NCI-H1417 treated with DMSO at 0.1 percent for 48 hours (cell line): ENCODE measurements around the gene ADPRM.
"Not testable (repeated sequence)": the region's sequence is repeated elsewhere in the genome, so short reads cannot be mapped to it uniquely, and the experiment has no call there.

Source experiments
- DNase-seq: peaks from one replicate; lab custom pipeline; 2025; lab: John Stamatoyannopoulos, UW

The ADPRM gene

DNA sequence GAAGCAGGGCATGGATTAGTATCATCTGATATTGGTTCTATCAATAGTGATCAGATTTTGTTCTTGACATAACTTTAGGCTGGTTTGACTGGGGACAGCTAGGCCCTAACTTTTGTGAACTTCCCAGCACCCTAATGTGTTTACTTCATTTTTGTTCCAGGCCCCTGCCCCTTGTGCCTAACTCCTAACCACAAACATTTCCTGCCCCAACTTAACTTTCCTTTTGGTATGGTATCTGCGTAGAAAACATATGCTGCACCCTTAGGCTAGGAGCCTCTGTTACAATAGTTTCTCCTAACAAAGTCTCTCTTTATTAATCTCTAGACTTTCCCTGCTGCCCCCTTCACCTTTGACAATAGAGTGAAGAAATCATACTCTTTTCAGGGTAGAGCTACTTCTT lies 2.5 kb downstream of the ADPRM start:
- no peak for DNase-seq

DNA sequence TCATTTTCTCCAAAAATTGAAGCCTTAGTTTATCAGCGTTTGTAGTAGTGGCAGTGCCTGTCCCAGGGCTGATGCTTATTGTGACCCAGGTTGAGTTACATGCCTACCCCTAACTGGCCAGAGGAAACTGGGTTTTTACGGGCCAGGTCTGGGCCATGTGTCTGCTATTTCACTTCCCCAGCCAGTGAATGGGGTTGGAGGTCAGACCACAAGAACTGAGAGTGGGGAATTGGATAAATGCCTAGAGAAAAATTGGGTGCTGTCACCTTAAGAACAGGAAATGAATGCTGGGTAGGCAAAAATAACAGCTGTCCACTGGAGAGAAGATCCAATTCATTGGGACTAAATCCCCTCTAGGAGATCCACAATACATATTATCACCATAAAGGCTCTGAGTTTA lies 5.2 kb downstream of the ADPRM start:
- no peak for DNase-seq

- DNase-seq = no peak
Measured at GRCh38 chr17:10705727-10706126, 8.3 kb downstream of the ADPRM start.

DNA sequence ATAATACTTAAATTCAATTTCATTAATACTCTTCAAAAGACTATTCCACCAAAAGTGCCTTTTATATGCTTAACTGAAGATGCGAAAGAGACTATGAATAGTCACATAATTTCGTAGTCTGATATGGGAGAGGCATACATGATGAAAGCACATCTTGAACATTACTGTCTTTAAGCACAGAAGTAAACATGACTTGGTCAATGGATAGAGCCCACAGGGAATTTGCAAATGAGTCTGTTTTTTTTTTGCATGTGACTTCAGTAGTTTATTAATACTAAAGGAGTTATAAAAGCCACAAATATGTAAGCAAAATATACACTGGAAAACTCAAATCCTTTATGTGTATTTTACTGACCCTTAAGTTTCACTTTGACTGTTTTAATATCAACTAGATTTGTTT lies 15.9 kb downstream of the ADPRM start:
- DNase-seq = no peak

DNA sequence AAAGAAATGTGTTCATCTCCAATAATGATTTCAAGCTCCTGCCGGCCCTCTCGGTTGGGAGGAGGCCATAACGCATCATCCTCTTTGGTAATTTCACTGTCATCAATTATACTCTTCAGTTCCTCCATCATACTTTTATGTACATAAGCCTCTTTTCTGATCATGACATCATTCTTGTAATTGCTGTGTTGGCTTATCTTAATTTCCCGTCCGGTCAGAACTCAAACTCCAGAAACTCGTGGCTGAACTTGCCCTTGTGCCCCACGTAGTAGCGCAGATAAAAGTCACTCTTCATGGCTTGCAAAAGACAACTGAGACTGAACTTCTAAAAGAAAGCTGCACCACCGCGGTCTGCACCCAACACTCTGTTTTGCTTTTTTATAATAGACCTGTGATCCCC lies 18.8 kb downstream of the ADPRM start:
- no peak for DNase-seq

- no peak for DNase-seq
Measured at GRCh38 chr17:10718547-10718946, 21.2 kb downstream of the ADPRM start.

DNA sequence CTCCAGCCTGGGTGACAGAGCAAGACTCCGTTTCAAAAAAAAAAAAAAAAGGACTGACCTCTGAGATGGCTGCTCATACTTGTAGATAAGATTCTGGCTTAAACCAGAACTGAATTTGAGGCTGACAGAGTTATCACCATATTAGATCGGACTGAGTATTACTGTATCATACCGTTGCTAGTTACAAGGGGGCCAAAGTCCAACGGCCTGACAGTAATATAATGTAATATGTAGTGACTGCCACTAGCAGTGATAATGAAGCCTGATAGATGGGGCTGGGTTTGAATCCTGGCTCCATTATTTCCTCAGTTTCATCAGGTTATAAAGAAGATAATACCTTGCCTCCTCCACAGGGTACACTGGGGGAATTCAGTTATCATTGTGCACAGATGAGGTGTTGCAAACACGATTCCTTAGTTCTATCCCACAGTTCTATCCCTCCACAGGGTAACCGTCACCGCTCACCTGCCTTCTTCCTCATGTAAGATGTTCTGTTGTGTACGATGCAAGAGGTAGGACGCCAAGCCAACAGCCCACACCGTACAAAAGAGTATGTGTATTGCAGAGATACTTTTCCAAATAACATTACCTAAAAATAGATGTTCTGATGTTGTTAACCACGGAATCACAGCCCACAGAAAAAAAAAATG lies 27.3 kb downstream of the ADPRM start:
- DNase-seq = no peak

GRCh38 chr17:10725262-10725661 lies 27.9 kb downstream of the ADPRM start:
- DNase-seq = no peak

DNA sequence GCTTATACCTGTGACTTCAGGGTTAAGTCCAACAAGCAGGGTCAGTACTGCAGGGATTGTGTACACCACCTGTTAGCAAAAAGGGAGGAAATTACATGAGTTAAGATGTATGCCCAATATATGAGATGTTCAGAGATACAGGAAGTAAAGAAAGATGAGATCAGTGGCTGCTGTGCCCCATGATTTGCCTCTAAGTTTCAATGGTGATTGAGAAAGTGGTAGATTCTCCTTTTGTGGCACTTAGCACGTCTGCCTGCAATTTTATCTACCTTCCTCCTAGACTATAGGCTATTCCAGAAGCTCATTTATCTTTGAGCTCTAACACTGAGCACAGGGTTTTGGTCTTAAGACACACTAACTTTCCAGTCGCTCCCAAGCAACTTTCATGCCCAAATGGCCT lies 28.8 kb downstream of the ADPRM start:
- no peak for DNase-seq

DNA sequence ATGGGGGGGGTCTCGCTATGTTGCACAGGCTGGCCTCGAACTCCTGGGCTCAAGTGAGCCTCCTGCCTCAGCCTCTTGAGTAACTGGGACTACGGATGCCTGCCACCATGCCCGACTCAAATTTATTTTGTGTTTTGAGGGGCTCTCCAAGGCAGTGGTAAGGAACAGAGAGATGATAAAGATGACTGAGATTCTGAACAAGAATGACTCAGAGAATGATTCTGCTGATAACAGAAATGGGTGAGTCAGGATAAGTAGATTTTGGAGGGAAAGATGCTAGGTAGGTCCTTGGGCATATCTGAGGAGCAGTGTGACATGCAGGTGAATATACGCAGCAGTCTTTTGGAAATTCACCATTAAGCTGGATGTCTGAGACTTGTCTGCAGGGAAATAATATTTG lies 29.8 kb downstream of the ADPRM start:
- DNase-seq = no peak

GRCh38 chr17:10728331-10728892 lies 31.0 kb downstream of the ADPRM start:
- DNase-seq = no peak

DNA sequence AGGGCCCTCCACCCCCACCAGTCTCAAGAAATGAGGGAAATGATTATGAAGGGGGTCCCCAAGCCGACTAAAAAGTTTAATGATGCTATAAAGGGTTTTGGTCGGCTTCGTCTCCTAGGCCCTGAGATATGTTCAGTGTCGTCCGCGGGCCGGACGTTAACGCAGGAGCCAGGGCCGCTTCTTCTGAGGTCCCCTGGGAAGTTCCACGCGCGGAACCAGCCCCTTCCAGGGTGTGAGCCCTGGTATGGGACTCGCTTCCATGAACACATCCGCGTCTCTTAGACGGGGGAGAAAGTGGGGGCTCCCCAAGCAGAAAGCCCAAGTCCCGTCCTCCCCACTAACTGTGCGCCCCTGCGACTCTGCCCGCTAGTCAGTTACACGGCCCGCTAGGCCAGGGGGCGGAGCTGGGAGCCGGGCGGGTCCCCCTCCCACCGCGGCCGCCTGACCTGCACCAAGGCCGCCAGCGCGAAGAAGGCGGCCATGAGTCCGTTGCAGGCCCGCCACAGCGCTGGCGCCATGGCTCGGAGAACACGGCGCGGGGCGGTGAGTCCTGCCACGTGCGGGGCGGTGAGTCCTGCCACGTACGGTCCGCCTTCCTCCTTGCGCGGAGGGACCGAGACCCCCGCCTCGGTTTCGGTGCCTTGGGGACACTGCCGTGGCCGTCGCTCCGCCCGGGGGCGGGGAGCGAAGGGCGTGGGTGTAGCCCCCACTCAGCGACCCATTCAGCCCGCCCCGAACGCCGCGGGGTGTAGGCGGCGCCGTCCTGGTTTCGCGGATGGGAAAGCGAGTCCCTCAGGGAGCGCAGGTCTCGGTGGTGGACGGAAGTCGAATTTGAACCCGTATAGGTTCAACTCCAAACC lies 32.2 kb downstream of the ADPRM start, which contains the start of gene TMEM220:
TMEM220 (minus strand) TSS at position 690 of the 860 bp plus-strand sequence; CDS start at position 518, 172 bp downstream.
- no peak for DNase-seq

GRCh38 chr17:10730247-10730646 lies 32.9 kb downstream of the ADPRM start:
- DNase-seq = not testable (repeated sequence)

- no peak for DNase-seq
Measured at GRCh38 chr17:10731408-10731879, 34.0 kb downstream of the ADPRM start.

DNA sequence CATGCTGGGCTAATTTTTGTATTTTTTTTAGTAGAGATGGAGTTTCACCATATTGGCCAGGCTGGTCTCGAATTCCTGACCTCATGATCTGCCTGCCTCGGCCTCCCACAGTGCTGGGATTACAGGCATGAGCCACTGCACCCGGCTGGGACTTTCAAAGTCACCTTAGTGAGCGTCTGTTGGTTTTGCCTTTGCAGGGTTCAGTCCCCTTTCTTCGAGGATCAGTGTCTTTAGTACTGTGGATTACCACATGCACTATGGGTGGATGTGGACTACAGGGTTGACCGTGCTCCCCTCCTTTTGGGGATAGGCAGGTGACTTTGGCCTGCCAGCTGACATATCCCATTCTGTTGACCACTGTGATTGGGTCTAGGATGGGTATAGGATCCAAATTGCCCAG lies 34.7 kb downstream of the ADPRM start:
- DNase-seq = not testable (repeated sequence)

GRCh38 chr17:10733666-10734065 lies 36.3 kb downstream of the ADPRM start:
- DNase-seq = no peak

DNA sequence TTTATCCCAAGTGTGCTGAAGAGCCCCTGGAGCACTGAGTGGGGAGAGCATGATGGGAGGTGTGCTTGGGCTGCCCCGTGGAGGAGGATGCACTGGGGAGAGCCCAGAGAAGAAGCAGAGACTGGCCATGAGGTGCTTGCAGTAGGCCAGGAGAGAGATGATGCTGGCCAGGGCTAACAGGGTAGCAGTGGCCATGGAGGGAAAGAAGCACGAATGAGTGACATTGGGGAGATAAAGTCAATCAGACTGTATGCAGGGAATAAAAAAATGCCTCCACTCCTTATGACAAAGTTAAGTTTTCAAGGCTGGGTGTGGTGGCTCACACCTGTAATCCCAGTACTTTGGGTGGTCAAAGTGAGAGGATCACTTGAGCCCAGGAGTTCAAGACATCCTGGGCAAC lies 37.9 kb downstream of the ADPRM start:
- DNase-seq = no peak

GRCh38 chr17:10735821-10736220 lies 38.4 kb downstream of the ADPRM start:
- no peak for DNase-seq

- no peak for DNase-seq
Measured at GRCh38 chr17:10737168-10737622, 39.8 kb downstream of the ADPRM start.

GRCh38 chr17:10737736-10738135 lies 40.3 kb downstream of the ADPRM start:
- no peak for DNase-seq

GRCh38 chr17:10738521-10739258 lies 41.3 kb downstream of the ADPRM start:
- no peak for DNase-seq

DNA sequence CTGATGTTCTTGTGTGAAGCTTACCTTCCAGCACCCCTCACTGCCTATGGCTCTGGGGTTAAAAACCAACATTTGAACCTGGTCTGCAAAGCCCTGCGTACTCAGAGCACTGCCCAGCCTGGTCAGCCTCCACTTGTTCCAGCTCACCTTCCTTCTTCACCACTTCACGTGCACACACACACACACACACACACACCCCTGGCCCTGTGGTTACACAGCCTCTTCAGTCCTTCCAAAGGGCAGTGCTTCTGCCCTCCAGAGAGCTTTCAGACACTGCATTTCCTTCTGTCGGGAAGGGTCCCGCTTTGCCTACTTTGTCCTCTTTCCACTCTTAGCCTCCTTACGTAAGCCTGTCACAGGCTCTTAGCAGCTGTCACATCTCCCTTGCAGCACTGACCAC lies 42.0 kb downstream of the ADPRM start:
- DNase-seq = no peak
